HG03558 (cell line): ENCODE data around the gene DCTN2.
"Not testable (repeated sequence)": the region's sequence is repeated elsewhere in the genome, so short reads cannot be mapped to it uniquely, and the experiment has no call there.

ENCODE experiments used
- ATAC-seq: cut with Tn5 transposase; IDR thresholded peaks from one replicate; pipeline ENCODE4 v1.9.1; 2021; ENCODE audit warnings: moderate number of reproducible peaks; ENCODE audit not compliant: unreplicated experiment; ENCODE audit errors: extremely low read depth

Gene DCTN2

DNA sequence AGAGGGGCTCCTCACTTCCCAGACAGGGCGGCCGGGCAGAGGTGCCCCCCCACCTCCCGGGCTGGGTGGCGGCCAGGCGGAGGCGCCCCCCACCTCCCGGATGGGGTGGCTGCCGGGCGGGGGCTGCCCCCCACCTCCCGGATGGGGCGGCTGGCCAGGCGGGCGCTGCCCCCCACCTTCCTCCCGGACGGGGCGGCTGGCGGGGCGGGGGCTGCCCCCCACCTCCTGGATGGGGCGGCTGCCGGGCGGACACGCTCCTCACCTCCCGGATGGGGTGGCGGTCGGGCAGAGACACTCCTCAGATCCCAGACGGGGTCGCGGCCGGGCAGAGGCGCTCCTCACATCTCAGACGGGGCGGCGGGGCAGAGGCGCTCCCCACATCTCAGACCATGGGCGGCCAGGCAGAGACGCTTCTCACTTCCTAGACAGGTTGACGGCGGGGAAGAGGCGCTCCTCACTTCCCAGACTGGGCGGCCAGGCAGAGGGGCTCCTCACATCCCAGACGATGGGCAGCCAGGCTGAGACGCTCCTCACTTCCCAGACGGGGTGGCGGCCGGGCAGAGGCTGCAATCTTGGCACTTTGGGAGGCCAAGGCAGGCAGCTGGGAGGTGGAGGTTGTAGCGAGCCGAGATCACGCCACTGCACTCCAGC lies 51.8 kb downstream of the DCTN2 start:
- ATAC-seq = not testable (repeated sequence)

DNA sequence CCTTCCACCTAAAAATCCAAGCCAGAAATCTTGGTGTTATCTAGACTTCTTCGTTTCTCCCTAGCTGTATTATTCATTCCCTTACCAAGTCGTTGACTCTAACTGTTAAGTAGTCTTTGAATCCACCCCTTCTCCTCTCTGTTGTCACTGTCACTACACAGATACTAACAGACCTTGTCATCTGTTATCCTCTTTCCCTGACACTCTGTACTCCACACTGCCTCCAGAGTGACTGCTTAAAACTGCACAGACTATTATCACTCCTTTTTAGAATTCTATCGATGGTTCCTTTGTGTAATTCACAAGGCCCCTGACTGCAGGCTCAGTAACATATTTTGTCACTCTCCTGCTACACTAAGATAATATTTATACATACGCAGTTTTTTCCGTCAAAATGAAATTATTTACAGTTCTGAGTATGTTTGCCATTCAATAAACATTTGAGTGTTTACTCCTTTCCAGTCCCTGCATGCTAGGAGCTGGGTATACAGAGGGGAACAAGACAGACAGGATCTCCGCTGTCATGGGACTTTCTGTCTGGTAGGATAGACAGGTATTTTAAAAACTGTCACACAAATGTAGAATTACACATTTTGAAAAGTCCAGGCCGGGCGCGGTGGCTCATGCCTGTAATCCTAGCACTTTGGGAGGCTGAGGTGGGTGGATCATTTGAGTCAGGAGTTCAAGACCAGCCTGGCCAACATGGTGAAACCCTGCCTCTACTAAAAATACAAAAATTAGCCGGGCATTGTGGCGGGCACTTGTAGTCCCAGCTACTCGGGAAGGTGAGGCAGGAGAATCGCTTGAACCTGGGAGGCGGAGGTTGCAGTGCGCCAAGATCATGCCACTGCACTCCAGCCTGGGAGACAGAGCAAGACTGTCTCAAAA lies 55.4 kb downstream of the DCTN2 start:
- ATAC-seq = no peak

- ATAC-seq = no peak
These were observed 56.9 kb downstream of the DCTN2 start for GRCh38 chr12:57490126-57490525.

GRCh38 chr12:57489157-57489641 lies 57.8 kb downstream of the DCTN2 start:
- no peak for ATAC-seq

DNA sequence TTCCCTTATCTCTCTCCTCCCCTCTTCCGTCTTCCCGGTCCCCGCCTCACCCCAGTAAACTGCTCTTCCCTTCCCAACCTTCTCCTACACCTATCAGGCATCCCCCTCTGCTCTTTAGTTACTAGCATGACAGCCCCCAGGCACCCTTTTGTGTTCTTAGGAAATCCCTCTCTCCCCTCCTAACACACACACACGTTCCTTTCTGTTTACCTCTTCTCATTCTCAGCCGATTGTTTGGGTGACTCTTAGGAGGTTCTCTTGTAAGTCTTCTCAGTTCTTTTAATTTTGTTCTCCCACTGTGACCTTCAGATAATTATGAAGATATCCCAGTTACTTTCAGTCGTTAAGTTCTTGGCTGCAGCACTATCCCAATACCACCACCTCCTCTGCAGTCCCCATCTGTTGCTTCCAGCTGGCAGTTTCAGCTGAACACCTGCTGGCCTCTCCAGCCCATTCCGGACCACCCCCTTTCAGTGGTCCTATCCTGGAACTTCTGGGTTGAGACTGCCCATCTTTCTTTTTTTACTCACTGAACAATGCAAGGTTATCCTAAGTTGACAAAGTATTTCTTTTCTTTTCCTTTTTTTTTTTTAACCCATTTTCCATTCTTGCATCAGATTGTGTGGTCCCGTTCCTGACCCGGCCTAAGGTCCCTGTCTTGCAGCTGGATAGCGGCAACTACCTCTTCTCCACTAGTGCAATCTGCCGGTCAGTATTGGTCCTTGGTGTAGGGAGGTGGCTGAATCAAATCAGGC lies 58.4 kb downstream of the DCTN2 start:
- no peak for ATAC-seq

DNA sequence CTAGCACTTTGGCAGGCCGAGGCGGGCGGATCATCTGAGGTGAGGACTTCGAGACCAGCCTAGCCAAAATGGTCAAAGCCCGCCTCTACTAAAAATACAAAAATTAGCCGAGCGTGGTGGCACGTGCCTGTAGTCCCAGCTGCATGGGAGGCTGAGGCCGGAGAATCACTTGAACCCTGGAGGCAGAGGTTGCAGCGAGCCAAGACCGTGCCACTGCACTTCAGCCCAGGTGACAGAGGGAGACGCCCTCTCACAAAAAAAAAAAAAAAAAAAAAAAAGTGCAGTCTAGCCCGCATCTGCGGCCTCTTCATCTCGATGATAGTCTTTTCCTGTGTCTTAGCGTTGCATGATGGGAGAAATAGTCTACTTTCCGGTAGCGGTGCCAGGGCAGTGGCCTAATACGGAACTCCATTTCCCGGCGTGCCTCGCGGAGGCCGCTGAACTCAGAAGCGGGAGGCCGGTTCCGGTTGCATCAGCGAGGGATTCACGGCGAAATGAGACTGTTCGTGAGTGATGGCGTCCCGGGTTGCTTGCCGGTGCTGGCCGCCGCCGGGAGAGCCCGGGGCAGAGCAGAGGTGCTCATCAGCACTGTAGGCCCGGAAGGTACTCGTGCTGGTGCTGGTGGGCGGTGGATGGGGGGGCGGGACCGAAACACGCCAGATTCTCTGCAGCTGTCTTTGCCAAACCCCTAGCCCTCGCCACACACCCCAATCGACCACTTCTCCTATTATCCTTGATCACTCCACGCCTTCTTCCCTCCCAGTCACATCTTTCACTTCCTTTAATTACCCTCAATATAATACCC lies 59.2 kb downstream of the DCTN2 start, which contains the start of gene MARS1:
MARS1 (plus strand) TSS at position 472 of the 805 bp plus-strand sequence; CDS start at position 495, 23 bp downstream.
- ATAC-seq = peak; percentile 97

GRCh38 chr12:57487055-57487596 lies 59.9 kb downstream of the DCTN2 start:
- ATAC-seq = no peak

DNA sequence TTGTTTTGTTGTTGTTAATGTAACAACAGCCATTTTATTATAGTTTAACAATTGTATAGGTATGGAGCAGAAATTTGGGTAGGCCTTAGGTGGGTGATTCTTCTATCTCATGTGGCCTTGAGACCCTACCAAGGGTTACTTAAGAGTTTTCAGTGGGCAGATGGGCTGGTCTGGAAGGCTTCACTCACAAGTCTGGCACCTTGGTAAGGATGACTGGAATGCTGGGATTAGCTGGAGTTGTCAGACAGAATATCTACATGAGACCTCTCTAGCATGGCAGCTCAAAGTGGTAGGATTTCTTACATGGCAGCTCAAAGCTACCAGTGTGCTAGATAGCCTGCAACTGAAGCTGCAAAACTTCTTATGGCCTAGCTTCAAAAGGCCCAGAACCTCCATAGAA lies 61.3 kb downstream of the DCTN2 start:
- ATAC-seq = no peak

GRCh38 chr12:57483466-57483865 lies 63.5 kb downstream of the DCTN2 start:
- ATAC-seq = no peak

- no peak for ATAC-seq
These were observed 65.3 kb downstream of the DCTN2 start for GRCh38 chr12:57481671-57482070.
